ENCODE data around the gene SAPCD2.

The SAPCD2 gene

GRCh38 chr9:137055385-137056364 lies 14.7 kb downstream of the SAPCD2 start:
- Mint-ChIP-seq H3K27ac (no peak overlapping the region), H3K4me3 (no peak overlapping the region), H3K4me1 (no peaks in the 10 kb centered on the region), H3K36me3 (ENCODE audit: low read depth) (no peaks in the 10 kb centered on the region), H3K9me3 (no peaks in the 10 kb centered on the region), H3K27me3 (ENCODE audit: low read depth, poor library complexity) (peaks cover 89% of the 10 kb centered on the region)
- no peak for TF ChIP-seq CTCF (IDR thresholded peaks at IDR 0.05)
- DNase-seq, result no peak

GRCh38 chr9:137054932-137055384 lies 15.4 kb downstream of the SAPCD2 start:
- Mint-ChIP-seq H3K27me3 (ENCODE audit: low read depth, poor library complexity) (peaks cover 90% of the 10 kb centered on the region), H3K9me3 (no peaks in the 10 kb centered on the region), H3K36me3 (ENCODE audit: low read depth) (no peaks in the 10 kb centered on the region), H3K4me1 (no peaks in the 10 kb centered on the region), H3K27ac (no peak overlapping the region), H3K4me3 (no peak overlapping the region)
- DNase-seq, result no peak
- TF ChIP-seq CTCF (IDR thresholded peaks at IDR 0.05), result no peak

GRCh38 chr9:137053944-137054931 lies 16.1 kb downstream of the SAPCD2 start, which contains the start of gene ENTPD2:
TSS of gene ENTPD2 (minus strand) at chr9:137054061. CDS start at chr9:137053997, 64 bp downstream.
- Mint-ChIP-seq H3K27ac (no peak within 1 kb of the TSS), H3K4me3 (no peak within 1 kb of the TSS), H3K9me3 (no peaks in the 10 kb centered on the region), H3K36me3 (ENCODE audit: low read depth) (no peaks in the 10 kb centered on the region), H3K27me3 (ENCODE audit: low read depth, poor library complexity) (peaks cover 94% of the 10 kb centered on the region), H3K4me1 (no peaks in the 10 kb centered on the region)
- peak; percentile 51 for DNase-seq
- no peak for TF ChIP-seq CTCF (IDR thresholded peaks at IDR 0.05)

GRCh38 chr9:137052998-137053943 lies 17.1 kb downstream of the SAPCD2 start:
- no peaks in the 10 kb centered on the region for H3K9me3 Mint-ChIP-seq

More at GRCh38 chr9:137052998-137053943, 17.1 kb downstream of the SAPCD2 start:
- DNase-seq, result peak; percentile 53
- H3K36me3 Mint-ChIP-seq (ENCODE audit: low read depth), result no peaks in the 10 kb centered on the region
- no peak overlapping the region for H3K27ac Mint-ChIP-seq
- peaks cover 94% of the 10 kb centered on the region for H3K27me3 Mint-ChIP-seq (ENCODE audit: low read depth, poor library complexity)
- no peak for TF ChIP-seq CTCF (IDR thresholded peaks at IDR 0.05)
- H3K4me1 Mint-ChIP-seq, result no peaks in the 10 kb centered on the region
- H3K4me3 Mint-ChIP-seq, result no peak overlapping the region
